ENCODE results near the gene CCNI.
"Not testable (repeated sequence)": the region's sequence is repeated elsewhere in the genome, so short reads cannot be mapped to it uniquely, and the experiment has no call there.

CCNI gene

DNA sequence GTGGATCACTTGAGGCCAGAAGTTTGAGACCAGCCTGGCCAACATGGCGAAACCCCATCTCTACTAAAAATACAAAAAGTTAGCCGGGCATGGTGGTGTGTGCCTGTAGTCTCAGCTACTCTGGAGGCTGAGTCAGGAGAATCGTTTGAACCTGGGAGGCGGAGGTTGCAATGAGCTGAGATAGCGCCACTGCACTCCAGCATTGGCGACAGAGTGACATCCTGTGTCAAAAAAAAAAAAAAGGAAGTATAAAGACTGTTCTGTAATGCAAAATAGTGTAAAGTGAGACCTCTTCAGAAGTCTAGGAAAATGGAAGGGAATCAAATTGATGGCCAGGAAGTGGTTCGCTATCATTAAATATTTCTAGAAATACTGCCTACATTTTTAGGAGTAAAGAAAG, 5.0 kb upstream of the CCNI start:
- DNase-seq = not testable (repeated sequence)

DNA sequence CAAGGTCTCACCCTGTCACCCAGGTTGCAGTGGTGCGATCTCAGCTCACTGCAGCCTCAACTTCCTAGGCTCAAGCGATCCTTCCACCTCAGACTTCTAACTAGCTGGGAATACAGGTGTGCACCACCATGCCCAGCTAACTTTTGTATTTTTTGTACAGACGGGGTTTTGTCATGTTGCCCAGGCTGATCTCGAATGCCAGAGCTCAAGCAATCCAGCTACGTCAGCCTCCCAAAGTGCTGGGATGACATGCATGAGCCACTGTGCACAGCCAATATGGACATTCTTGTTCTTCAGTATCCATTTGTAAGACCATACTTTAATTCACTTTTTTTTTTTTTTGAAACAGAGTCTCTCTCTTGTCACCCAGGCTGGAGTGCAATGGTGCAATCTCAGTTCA, 3.5 kb upstream of the CCNI start:
- DNase-seq = no peak

DNA sequence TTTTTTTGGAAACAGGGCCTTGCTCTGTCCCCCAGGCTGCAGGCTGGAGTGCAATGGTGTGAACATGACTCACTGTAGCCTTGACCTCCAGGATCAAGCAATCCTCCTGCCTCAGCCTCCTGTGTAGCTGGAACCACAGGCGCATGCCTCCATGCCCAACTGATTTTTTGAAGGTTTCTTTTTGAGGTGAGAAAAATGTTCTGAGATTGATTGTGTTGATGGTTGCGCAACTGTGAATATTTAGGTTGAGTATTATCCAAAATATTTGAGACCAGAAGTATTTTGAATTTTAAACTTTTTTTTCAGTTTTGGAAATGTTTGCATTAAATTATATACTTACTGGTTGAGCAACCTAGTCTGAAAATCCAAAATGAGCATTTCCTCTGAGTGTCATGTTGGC, 2.6 kb upstream of the CCNI start:
- no peak for DNase-seq

DNA sequence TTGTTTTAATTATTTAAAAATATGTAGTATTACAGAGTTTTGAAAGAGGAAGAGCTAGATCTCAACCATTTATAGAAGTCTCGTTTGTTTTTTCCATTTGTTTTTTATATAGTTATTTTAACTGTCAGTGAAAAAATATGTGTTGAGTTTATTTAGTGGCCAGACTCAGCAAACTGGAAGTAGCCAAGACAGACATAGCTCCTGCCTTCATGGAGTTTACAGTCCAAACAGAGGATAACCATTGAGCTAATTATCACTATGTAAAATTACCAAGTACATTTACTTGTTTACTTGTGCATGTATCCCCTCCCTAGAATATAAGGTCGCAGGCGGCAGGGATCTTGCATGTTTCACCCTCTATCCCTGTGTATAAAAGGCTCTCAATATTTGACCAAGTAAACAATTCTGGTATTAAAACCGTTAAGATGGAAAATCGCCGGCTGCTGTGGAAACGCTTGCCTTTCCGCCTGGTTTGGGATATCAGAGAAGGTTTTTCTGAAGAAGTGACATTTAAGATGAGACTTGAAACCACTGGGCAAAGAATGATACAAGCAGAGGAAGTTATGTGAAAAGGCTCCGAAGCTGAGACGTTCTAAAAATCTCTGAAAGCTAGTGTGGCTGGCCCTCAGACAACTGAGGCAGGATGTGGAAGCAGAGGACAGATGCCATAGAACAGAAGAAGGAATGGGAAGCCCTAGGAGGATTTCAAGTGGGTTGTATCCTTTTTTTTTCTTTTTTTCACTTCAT, 1.3 kb upstream of the CCNI start:
- DNase-seq = peak; percentile 38

DNA sequence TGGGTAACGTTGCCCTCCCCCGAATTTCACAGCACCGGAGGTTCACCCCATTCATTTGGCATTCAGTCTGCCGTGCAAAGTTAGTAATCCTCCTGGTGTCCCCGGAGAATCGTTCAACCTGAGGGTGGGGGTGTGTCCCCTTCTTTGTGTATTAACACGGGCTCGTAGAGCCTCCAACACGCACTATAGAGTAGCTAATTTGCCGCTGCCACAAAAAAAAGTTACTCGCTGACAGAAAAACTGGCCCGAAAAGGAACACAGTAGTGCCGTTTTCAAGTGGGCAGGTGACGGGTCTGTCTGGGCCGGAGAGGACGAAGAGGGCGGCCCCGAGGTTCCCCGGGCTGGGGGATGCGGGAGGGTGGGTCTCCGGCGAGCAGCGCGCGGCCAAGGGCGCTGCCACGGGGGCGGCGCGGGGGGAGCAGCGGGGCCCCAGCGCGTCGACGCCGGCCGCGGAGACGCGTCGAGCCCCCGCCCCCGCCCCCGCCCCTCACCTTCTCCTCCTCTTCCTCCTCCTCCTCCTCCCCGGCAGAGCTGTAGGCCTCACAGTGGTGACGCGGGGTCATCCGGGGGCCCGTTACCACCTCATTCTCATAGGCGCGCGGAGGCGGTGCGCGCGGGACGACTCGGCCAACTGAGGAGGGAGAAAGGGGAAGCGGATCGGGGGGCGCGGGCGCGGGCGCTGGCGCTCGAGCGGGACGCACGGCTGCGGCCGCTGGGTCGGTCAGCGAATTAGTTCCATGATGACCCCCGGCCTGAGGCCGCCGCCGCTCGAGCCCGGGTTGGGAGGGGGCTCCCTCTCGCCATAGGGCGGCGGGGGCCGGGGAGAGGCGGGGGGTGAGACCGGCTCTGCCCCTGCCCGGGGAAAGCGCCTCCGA, 571 bp downstream of the CCNI start:
- peak; percentile 83 to 84 for DNase-seq

DNA sequence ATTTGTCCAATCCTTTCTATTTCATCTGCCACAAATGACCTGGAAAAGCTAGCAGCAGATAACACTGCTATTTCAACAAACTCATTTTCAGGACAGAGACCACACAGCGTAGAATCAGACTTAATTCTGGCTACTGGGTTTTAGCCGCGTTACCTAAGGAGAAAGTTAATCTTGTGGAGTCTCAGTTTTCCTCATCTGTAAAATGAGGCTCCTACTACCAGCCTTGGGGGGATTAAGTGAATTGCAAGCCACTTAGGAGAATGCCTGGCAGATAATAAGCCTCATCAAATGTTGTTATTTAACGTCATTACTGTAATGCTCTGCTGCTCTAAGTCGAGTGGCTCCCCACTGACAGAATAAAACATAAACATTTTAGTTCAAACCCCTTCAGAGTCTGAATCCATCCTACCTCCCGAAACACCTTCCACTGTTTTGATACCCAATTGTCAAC, 1.4 kb downstream of the CCNI start:
- no peak for DNase-seq

DNA sequence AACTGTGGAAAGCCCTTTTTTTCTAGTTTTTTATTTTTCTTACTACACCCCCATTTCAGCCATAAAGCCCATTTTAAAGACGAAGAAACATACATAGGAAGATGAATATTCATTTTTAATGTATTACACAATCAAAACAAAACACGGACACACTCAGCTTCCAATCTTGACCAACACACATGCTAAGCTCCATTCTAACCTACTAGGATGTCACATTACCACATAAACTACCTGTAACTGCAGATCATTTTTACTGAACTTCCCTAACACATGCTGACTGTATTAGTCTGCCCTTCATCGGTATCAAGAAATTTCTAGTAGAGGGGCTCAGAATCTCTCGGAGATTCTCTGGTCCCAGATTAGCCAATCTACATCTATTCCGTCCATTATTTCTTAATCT, 1.8 kb downstream of the CCNI start:
- DNase-seq = no peak

DNA sequence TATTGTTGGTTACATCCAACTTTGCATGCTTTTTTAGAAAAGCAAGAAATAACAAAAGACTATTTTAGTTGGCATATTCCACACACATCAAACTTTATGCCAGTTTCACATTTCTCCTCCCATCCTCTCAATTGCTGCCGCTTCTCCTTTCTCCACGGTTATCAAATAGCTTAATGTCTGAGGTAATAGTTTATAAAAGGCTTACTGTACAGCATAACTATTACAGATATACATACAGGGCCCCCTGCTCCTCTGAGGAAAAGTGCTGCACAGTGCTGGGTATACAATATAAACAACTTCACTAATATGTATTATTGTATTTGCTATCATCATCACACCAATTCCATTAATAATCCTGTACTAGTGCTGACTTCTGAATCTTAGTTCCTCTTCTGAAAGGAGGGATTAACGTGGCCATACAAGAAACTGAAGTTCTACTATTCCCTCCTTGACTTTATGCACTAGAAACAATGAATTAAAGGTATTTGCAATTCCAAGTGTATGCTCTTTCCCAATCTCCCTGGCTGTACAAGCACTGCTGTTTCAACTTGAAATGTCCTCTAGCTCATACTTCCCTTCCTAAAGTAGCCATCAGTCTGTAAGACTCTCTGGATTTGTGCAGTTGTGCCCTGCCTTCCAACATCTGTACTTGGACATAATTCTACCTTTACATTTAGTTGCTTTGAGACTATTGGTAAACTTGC, 2.5 kb downstream of the CCNI start:
- no peak for DNase-seq

DNA sequence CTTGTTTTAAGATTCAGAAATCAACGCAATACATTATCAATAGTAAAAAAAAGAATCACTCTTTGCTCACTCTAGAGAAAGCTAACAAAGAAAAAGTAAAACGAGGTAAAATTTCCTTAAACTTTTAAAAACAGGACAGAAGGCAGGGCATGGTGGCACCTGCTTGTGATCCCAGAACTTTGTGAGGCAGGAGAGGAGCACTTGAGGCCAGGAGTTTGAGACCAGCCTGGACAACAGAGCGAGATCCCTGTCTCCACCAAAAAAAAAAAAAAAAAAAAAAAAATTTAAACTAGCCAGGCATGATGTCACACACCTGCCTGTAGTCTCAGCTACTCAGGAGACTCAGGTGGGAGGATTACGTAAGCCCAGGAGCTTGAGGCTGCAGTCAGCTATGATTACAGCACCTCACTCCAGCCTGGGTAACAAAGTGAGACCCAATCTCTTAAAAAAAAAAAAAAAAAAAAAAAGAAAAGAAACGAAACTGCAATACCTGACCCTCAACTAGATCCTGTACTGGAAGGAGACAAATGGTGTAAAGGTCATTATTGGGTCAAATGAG, 3.5 kb downstream of the CCNI start:
- no peak for DNase-seq

DNA sequence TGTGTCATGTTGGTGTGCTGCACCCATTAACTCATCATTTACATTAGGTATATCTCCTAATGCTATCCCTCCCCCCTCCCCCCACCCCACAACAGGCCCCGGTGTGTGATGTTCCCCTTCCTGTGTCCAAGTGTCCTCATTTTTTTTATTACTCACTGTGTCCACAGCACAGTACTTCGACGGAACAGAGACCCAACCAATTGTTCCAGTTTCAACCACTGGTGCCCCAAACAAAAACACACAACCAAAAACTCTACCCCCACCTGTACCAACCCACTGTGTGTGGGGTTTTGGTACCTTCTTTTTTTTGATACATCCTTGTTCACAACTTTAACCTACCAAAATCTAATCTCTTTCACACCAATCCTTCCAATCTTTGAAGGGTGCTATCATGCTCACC, 6.3 kb downstream of the CCNI start:
- DNase-seq = not testable (repeated sequence)

DNA sequence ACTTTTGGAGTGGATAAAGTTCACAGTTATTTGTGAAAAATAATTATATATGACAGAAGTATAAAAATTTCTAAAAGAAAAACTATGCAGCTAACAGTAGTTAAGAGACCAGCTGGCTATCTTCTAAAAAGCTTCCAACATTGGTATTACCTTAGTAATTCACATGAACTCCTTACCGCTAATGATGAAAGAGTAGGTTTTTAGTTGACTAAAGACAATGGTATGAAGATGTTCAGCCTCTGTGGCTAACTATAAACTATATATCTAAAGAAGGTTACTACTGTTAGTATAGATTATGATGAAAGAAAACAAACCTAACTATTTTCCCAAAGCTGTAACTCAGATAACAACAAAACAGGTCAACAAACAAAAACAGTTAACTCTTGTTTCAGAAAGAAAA, 10.4 kb downstream of the CCNI start:
- no peak for DNase-seq

DNA sequence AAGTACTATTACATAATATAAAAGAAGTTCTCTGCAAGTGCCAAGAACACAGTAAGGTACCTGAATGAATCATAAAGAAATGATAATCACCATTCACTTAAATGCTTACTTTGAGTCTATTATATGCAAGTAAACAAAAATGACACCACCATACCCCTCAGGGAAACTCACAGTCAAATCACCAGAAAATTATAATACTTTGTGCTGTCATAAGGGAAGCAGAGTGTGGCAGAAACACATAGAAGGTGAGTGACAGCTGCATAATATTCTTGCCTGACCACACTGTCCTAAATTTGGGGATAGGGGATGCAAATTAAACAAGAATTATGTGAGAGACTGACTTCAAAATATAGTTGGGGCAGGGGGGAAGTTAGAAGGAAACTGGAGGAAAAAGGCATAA, 12.9 kb downstream of the CCNI start:
- DNase-seq = no peak

DNA sequence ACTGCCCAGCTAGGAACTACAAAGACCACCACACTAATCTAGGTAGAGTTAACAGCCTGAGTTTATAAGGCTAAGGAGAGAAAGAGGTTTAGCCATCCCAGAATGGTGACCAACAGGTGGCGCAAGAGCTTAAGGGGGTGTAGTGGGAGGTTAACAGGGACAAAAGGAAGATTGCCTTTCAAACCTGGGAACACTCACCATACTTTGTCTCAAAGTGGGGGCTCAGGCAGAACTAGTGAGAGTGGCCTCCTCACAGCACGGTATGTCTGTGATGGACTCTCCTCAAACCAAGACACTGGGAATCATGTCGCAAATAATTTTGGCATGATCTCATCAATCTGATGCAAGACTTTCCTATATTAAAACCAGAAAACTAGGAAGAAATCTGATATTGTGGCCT, 23.4 kb downstream of the CCNI start:
- peak; percentile 70 to 72 for DNase-seq

DNA sequence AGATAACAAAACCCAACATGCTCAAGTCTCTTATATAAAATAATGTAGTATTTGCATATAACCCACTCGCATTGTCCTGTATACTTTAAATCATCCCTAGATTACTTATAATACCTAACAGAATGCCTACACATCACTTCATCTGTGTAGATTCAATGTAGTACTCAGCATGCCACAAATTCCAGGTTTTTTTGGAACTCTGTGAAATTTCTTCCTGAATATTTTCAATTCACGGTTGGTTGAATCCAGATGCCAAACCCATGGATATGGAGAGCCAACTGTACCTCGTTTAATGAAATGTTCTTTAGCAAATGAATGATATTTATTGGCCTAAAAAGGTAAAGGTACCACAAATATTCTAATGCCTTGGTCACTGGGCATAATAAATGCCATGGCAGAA, 24.8 kb downstream of the CCNI start:
- DNase-seq = no peak

DNA sequence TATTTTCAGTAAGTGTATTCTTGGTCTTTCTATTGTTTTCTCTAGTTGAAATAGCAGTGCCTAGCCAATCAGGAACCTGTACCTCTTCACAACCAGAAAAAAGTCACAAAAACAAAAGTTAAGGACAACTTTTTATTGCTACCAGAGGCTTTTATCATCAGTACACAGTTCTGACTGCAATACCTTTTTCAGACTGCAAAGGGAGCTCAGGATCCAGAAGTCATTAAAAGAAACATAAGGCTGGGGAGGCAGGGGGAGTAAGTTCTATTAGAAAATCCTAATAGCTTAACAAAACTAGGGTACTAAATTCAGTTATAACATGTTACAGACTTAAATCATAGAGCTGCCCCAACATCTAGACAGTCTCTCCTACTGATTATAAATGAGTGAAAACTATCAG, 28.8 kb downstream of the CCNI start:
- DNase-seq = no peak

DNA sequence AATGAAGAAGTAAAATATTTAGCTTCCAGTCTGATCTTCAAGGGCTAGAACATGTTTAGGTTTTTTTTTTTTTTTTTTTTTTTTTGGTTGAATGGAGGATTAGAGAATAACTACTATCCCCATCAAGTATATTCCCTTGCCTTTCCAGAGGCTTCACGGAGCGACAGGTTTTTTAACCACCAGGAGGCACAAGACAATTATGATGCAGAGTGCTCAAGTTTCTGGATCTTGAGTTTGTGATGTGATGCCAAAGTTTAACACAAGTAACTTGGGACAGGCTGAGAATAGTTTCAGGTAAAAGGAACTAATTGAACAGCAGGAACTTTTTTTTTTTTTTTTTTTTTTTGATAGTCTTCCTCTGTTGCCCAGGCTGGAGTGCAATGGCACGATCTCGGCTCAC, 30.3 kb downstream of the CCNI start:
- no peak for DNase-seq

DNA sequence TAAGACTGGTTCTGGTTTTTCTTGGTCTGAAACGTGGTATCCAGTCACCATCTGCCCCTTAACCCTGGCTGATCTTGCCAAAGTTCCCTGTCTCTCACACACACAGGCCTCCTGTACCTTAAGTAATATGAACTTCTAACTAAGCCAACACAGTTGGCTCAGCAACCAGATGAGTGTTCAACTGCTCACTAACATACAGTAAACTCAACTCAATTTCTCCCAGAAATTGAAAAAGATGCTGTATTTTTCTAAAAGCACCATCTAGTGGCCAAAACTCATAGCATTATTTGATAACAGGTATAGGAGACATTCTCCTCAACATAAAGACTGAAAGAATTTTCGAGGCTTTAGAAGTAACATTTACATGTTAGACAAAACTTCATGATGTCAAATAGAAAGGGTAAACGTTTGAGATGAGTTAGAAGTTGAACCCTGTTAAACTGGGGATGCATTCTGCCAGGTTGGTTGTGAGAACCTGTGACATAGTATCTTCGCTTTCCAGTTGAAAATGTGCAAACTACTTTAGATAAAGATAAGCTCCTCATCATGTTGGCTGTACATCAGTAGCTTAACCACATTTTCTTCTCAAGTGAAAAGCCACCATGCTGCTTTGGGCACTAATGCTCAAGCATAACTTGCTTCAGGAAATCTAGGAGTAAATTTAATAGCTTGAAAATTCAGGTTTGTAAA, 31.2 kb downstream of the CCNI start:
- DNase-seq = no peak

DNA sequence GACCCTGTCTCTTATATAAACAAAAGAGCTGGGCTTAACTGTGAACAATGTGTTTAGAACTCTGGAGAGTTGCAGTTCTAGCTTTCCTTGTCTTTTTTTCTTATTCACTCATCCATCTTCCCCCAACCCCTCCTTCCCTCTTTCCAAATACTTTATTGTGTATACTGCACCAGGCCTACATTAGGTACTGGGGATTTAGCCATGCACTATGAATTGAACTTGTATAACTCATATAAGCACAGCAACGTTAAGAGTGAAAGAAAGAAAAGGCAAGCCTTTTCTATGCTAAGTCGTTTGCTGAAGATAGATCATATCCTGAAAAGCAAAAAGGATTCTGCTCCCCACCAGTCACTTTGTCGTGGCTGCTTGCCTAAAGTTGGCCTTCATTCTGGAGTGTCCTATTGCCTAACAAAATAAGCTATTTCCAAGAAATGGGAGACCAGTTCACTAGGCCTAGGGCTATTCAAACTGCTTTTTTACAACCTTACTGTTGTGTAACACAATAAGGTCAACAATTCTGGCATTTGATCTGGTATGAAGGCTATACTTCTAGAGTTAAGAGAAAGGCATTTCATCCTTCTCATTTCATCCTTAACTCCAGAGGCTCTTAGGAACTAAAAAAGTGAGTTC, 32.2 kb downstream of the CCNI start:
- DNase-seq = no peak

DNA sequence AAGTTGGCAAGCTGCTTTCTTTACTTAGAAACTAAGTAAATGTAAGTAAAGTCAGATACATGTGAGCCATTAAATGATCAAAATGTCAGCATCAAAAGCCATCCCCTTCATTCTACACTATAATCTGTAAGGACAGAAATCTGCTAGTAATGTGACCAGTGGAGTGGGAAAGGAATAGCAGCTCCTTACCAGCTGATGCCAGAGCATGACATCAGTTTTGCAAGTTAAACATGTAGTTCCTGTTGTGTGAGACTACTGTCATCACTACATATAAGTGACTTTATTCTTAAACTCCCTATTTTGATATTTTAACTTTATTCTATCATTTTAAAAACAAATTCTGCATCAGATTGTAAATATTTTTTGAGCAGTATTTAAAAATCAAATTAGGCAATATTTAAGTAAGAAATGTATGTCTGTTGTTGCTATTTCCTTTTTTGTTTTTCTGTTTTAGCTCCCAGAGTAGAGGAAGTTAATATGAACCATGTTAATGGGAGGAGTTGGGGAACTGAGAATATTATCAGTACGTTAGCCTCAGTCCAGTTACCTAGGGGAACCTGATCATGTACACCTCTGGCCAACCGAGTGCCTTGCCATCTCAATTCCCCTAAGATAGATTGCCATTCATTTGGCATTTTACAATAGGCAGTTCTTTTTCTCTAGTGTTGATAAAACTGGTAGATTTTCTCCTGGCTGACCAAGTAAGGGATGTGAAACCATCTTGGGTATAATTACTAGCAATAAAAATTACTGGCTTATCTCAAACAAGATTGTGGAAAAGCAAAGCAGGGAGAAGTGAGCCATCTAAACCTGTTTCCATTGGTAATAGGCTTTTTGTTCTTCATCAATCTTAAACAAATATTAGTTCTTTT, 34.7 kb downstream of the CCNI start:
- no peak for DNase-seq

DNA sequence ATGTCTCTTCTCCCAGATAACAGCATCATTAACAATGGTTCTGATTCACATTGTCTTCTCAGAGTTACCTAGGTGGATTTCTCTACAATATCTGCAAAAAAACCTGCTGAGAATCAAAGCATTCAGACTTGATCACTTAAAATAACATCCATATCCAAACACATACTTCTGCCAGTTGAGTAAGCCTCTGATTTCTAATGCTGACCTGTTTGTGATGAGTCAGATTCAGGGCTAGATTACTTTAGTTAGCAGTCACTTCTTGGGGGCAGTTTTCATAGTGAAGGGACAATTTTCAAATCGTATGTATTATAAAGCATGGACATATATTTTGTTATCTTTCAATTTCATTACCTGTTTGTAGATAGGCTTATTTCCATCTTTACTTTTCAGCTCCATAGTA, 35.5 kb downstream of the CCNI start:
- DNase-seq = no peak

DNA sequence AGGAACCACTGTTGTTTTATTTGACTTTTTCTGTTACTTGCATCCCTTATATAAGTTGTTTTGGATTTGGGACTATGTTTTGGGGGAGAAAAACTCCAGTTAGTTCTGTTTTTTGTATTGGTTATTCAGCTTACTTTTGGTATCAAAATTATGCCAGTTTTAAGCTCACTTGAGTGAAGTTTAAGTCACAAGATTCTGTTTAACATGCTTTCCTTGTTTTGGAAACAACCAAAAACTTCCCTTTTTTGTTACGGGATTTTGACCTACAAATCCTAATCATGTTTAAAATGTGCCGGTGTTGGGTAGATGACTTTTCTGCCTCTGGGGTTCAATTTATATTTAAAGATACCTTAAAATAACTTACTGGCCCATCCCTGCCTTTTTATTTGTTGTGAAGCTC, 36.0 kb downstream of the CCNI start:
- no peak for DNase-seq
